Measurements from ENCODE around the gene NR3C2.

DNA sequence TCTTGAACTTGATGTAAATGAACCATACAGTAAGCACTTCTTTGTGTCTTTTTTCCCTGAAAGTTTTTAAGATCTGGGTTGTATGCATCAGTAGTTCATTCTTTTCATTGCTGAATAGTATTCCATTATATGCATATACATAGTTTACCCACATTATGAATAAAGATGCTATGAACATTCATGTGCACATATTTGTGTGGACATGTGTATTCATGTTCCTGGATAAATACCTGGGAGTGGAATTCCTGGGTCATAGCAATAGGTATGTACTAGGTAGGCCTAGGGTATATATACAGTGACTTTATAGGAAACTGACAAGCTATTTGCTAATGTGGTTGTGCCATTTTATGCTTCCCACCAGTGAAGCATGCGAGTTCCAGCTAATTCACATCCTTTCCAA lies 215.9 kb downstream of the NR3C2 start:
- TF ChIP-seq CTCF (IDR thresholded peaks at IDR 0.05) (no peak), POLR2A (IDR thresholded peaks at IDR 0.05) (no peak)

Data from testis (tissue), 2 donors.